Stimulated activated CD4-positive, alpha-beta T cell treated with anti-CD3 and anti-CD28 coated beads, TNF-alpha, amount 100 ng/mL, for 24 hours (primary cell): Measurements from ENCODE around the gene MAP1LC3B2.

Experiments used
- DNase-seq, 3 experiments: peaks; one replicate each; pipeline ENCODE4 v3.0.0-alpha.2; 2020; ENCODE audit warnings: low read depth in 3 of 3

The MAP1LC3B2 gene

DNA sequence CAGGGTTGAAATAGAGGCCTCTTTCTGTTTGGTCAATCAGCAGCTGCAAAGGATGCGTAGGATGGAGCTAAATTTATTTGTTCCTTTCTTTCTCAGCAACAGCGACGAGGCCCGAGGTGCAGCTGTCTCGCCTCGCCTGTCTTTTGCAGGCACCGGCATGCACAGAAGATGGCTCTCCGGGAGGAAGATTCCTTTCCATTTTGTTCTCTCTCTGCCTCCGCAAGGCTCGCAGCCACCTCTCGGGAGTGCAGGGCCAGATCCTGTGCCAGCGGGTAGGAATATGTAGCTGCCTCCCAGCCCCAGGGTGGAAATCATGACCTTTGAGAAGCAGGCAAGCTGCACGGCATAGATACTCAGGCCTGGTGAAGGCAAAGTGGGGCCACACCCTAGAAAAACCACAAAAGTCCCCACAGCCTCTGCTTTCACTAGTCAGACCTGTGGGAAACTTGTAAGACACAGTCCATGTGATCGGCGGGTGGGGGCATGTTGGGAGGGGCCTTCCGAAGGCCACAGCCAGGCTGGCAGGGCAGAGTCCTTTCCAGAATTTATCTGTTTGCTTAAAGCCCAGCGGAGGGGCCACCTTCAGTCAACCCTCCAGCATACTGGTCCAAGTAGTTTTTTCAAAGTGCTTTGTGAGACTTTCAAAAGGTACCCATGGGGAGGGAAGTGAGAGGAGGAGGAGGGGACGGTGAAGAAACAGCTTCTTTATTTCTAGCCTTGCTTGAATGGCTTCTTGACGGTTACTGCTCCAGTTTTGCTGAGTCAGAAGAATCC, at the start of gene MAP1LC3B2:
Gene MAP1LC3B2 (plus strand): TSS at position 220 of the 774 bp plus-strand sequence. CDS start 16,562 bp downstream, outside the sequence.
- DNase-seq = peak; percentile 35 to 62 (median 36)

DNA sequence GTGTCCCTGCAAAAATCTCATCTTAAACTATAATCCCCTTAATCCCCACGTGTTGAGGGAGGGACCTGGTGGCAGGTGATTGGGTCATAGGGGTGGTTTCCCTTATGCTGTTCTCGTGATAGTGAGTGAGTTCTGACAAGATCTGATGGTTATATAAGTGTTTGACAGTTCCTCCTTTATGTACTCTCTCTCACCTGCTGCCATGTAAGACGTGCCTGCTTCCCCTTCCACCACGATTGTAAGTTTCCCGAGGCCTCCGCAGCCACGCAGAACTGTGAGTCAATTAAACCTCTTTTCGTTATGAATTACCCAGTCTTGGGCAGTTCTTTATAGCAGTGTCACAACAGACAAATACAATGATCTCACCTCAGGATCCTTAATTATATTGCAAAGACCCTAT, 45.2 kb upstream of the MAP1LC3B2 start:
- DNase-seq = no peak

DNA sequence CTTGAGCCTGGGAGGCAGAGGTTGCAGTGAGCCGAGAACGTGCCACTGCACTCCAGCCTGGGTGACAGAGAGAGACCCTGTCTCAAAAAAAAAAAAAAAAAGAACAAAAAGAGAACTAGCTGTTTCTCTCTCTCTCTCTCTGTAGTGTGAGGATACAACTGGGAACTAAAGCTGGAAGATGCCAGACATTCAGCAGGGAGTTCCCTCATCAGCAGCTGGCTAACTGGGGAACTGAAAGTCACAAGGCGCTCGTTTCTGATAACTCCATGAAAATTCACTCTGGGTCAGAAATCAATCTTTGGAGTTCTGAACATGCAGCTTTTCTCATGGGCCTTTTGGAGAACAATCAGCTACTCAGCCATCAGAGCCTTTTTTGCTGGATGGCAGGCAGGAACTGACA, 43.5 kb upstream of the MAP1LC3B2 start:
- no peak for DNase-seq

DNA sequence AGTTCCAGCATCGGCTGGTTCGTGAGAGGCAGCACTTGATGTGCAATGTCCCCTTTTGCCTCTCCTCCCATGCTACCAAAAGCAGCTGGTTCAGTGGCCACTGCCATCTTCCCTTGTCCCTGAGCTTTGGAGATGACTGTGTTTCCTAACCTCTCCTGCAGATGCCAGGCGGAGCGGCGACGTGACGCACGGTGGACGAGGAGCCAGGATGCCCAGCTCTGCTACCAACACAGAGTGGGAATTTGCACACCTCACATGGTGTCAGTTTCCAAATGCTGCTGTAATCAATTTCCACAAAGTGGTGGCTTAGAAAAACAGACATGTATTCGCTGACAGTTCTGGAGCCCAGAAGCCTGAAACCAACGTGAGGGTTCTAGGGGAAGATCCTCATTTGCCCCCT, 42.5 kb upstream of the MAP1LC3B2 start:
- DNase-seq = no peak

DNA sequence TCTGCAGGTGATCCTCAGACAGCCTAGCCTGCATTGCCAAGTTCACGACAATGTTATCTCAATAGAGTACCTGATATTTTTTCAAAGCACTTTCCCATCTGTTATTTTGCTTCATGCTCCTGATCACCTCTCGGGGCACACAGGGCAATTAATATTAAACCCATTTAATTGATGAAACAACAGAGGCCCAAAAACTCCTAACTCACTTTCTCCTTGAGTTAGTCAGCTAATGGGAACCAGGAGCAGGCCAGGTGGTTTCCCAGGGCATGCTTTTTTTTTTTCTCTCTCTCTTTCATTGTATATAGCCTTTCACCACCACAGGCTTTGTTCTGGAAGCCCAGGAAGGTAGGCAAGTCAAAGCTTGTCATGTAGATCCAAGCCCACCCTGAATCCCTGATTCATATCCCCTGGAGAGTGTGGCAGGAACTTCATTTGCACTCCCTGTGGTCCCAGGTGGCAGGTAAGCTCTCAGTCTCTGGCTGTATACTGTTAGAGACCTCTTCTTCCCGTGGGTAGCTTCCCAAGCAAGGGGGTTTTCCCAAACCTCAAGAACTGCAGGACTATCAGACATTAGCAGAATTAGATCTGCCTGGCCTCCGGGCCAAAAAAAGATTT, 41.6 kb upstream of the MAP1LC3B2 start:
- no peak for DNase-seq

DNA sequence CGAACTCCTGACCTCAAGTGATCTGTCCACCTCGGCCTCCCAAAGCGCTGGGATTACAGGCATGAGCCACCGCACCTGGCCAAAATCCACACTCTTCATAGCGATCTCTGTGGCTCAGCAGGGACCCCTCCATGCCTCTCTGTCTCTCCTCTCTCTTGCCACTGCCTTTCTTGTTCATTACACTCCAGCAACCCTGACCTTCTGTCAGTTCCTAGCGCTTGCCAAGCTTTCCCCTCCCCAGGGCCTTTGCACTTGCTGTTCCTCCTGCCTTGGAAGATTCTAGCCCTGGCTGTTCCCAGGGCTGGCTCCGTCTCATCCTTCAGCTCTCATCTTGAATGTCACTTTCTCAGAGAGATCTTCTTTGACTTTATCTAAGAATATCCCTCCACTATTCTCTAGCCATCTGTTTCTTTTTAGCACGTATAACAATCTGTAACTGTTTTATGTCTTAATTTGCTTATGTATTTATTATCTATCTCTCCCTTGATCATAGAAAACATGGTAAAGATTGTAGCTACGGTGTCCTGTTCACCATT, 38.9 kb upstream of the MAP1LC3B2 start:
- DNase-seq = no peak

DNA sequence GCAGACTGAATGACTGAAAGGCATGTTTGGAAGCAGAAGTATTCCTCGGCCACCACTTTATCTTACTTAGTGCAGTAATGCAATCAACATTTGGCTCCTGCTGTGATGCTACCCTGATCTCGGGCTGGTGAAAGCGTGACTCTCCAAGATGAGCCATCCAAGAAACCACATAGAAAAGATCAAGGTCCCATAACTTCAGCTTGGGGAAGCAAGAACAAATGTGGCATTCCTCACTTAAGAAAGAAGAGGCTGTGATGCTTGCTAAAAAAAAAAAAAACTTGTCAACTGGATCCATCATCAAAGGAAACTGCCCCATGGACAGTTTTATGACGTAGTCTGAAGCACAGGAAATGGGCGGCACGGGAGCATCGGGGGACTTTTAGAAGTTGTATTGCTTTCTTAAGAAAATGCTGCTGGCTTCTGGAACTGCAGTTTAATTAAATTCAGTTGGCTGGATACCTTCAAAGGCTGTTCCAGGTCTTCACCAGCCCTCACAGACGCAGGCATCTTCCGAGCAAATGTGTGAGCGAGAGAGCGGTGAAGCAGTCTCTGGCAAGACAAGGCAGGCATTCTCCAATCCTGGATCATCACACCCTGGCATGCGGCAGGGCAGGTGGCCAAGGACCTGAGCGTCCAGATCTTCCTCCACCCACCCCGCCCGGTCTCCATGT, 38.2 kb upstream of the MAP1LC3B2 start:
- DNase-seq = no peak

DNA sequence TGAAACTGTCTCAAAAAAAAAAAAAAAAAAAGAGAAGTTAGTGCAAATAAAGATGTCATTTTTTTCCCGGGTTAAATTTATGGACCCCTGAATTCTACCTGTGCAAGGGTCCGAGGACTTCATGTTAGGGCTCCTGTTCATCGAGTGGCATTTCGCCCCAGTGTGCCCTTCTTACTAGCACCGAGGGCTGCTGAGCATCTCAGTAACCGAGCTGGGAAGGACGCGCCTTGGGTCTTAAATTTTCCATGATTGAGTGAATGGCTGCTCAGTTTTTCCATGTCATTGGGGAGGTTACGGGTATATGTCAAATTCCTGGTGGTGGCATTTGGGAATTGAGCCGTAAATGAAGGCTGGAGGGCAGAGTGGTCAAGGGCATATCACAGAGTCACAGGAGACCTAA, 34.9 kb upstream of the MAP1LC3B2 start:
- DNase-seq = no peak

DNA sequence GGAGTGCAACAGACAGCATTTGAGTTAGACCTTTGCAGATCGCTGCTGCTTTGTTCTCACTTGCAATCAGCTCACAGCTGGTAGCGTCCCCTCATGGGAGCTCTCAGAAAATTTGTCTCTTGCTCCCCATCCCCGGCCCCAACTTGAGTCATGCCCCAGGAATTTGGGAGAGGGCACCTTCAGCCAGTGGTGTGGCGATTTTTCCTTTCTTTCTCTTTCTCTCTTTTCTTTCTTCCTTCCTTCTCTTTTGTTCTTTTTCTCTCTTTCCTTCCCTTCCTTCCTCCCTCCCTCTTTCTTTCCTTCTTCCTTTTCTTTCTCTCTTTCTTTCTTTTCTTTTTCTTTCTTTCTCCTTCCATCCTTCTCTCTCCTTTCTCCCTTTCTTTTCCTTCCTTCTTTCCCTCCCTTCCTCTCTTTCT, 34.2 kb upstream of the MAP1LC3B2 start:
- DNase-seq = no peak

DNA sequence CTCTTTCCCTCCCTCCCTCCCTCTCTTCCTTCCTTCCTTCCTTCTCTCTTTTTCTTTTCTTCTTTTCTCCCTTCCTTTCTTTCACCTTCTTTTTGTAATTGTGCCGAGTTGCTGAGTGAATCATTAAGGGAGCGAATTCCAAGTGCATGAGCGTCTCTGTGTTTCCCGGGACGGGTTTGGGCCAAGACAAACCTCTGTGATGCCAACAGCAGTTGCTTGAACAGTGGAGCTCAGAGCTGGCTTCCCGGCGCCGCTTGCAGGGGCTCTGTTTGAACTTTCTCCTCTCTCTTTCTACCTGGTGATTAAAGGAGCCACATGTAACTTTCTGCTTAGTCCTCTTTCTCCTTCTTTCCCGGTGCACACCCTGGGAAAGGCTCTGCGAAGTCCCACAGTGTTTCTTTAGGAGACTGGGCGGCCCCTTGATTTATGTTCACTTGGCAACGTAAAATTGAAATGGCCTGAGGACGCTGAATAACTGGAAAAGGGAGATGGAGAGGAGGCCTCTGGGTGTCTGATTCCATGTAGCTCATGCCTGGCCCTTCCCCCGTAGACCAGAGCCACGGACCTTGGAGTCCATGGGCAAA, 33.7 kb upstream of the MAP1LC3B2 start:
- DNase-seq = no peak

DNA sequence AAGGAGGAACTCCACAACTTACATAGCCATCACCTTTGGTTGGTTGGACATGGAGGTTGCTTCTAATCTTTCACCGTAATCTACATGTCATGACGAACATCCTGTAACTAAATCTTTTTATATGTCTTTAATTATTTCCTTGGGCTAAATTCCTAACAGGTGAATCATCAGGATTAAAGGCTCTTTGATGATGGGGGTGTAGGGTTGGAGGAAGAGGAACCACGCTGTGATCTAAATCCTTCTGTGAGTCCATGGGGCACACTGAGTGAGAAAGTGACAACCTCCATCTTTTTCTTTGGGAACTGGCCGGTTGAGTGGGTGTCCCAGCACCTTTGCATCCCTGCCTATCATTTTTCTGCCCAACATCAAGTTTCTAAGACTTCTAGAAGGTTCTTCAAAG, 31.1 kb upstream of the MAP1LC3B2 start:
- no peak for DNase-seq

DNA sequence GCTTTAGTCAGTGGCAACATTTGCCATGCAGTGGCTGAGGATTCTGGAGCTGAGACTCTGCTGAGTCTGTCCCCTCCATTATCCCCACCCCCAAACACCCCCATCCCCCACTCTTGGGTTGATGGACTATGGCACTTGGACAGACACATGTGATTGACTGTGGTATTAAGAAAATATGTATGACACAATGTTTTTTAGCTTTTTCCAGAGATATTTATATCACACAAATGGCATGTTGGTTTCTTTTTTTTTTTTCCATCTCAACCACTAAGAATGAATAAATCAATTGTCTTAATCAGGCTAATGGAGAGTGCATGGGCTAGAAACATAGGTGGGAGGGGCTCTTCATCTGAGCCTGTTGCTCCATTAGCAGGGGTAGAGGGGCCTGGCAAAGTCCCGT, 30.7 kb upstream of the MAP1LC3B2 start:
- DNase-seq = no peak

DNA sequence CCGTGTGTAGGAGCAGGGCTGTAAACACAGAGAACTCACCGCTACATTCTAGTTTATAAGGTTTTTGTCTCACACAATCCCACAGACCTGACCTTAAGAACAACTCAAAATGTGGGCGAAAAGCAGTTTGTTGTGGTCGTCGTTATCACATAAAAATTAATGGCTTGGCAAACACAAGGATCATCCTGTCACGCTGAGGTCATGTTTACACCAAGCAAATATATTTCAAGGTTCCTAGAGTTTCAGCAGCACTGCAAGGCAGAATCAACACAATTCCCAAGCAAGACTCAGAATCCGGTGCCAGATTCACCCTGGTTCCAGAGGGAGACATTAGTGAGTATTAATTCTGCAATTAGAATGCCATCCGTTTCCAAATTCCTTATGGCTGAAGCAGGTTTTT, 30.1 kb upstream of the MAP1LC3B2 start:
- no peak for DNase-seq

DNA sequence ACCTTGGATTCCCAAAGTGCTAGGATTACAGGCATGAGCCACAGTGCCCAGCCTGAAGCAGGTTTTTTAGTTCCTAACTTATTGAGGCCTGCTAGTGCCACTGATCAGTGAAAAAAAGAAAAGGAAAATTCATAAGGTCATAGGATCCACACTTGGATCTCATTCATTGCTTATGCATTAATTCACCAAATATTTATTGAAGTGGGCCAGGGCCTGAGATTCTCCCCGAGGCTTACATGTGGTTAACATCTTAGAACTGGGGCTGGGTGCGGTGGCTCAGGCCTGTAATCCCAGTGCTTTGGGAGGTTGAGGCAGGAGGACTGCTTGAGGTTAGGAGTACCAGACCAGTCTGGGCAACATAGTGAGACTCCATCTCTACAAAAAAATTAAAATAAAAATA, 29.5 kb upstream of the MAP1LC3B2 start:
- no peak for DNase-seq

DNA sequence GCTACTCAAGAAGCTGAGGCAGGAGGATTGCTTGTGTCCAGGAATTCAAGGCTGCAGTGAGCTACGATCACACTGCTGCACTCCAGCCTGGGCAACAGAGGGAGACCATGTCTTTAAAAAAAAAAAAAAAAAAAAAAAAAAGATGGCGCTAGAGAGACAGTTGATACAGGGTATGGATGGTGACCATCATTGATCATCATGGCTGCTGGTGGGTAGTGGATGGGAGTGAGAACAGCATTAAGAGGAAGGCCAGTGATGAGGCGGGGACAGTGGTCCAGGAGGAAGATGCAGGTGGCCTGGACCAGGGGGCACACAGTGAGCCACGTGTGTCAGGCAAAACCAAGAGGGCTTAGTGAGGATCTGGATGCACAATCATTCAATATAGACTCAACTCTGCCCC, 26.8 kb upstream of the MAP1LC3B2 start:
- no peak for DNase-seq

DNA sequence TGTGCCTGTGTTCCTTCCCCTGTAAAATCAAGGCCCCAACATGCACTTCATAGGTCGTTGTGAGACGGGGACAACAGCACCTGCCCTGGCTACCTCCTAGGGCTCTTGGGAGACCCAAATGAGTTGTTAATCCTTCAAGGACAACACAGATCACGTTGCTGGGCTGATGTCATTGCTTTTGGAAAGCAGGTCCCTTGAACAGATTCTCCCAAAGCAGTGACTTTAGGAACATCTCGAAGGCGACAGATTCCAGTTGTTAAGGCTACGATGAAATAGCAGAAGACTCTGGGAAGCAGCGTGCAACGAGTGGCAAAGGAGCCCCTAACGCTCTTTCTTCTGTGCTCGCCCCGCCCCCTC, 26.2 kb upstream of the MAP1LC3B2 start:
- no peak for DNase-seq

DNA sequence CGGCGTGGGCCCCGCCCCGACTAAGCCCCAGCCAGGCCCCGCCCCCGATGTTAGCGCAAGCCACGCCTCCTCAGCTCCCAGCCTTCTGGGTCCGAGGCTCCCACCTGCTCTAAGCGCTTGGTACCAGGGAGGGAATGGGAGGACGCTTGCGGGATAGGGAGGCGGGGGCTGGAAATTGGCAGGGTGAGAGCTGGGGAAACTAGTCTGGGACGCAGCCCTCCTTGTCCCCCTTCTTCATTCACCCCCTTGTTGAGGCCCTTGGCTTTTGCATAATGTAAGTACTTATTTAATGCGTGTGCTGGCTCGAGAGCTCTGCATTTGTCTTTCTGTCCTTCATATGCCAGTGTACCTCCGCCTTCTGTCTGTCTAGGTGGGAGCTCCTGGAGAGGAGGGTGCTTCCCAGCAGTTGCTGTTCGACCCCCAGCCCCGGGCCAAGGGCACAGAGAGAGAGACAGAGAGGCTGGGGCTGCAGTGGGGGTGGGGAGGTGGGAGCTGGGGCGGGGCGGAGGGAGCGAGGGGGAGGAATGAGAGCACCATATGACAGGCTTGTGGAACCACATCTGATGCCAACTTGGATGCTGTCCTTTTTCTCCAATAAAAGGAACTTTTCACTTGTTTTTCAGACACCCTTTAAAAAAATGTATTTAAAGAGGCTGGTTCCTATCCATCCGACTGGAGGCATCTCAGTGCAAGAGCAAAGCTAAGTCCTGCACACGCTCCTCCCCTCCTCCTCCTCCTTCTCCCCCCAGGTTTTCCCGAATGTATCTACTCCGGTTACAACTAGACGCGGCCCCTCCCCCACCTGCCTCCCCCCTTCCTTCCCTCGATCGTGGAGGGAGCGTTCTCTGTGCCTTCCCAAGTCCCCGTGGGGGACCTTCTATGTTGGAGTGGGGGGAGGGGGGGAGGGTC, 25.6 kb upstream of the MAP1LC3B2 start:
- DNase-seq = peak; percentile 48 to 76 (median 60)

DNA sequence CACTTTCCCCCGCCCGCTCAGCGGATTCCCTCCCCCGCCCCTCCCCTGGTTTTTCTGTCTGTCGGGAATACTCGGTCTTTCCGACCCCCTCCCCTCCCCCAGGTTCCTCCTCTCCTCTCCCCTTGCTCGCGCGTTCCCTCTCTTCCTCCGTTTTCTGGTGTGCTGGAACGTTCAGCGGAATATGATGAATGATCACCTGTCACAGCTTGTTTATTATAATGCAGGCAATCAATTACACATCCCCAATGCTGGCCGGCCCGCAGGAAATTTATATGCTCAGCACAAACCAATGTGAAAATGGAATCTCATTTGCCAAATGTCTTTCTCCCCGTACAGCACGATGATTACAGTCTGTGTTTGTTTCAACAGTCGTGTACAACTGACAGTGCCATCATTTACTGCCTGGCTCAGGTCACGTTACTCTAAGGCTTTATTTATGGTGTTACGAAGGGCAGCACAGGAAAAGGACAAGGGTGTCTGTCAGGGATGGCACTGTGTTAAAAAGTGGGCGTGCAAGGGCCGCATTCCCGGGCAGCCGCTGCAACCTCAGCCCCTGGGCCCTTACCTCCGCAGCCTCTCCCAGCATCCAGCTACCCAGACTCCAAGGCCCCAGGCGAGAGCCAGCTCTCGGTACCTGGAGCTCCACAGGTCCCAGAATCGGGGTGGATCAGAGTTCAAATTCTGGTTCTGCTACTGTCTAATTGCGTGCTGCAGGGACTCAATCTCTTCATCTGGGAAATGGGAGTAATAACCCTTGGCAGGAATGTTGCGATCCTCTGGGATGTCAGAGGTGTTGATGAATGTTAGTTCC, 24.7 kb upstream of the MAP1LC3B2 start:
- no peak for DNase-seq

DNA sequence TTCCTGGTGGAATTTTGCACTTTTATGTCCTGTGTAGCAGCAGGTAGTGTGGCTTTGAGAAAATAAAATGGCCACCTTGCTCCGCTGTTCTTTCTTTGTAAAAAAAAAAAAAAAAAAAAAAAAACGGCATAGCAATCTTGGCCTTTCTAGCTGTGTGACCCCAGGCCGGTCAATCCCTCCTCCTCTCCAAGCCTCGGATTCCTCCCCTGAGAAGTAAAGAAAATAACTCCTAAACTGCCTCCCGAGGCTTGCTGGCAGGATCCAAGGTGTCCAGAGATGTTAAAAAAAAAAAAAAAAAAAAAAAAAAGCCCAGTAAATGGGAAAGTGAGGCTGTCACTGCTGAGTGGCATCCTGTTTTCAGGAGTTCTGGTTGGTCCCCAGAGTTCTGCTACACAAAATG, 23.9 kb upstream of the MAP1LC3B2 start:
- no peak for DNase-seq

DNA sequence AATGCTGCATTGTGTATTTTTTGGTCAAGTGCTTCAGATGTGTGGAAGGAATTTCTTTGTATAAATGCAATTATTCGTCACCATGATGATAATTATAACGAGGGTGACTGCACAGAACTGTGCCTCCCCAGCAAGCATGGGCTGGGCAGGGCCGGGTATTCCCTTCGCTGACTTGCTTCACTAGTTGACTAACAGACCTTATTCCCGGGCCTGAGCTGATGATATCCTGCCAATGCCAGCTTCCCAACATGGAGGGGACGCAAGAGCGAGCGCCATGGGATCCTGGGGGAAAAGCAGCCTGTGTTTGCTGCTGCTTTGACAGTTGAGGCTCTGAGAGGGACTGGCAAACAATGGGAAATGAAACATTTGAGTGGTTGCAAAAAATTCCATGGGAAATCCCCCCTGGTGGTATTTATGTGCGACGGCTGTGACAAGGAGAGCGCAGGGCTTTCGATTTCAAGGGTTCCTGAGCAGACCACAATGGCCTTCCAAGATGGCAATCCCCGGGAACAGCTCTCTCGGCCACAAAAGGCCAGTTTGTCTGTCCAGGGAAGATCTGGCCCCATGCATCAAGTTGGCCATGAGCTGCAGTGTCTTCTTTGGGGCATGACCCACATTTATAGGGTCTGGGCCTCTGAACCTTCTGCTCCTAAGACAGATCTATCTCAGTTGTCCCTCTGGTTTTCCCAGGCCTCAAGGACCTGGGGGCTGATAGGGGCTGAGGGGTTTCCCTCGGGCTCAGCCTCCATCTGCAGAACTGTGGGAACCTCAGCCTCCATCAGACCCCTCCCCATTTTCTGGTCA, 21.9 kb upstream of the MAP1LC3B2 start:
- DNase-seq = no peak
